Activated CD8-positive, alpha-beta T cell treated with anti-CD3 and anti-CD28 coated beads for 36 hours (primary cell): ENCODE measurements around the gene TARBP2. TPM values are rescaled to one million over a fixed set of nuclear protein-coding genes. Genes with fewer than 3 reads are reported as not detected.

Experiments
- ATAC-seq: fragments of 200-7000 bp; cut with Tn5 transposase; one replicate; pipeline ENCODE4 v1.10.0; 2021; ENCODE audit warnings: mild to moderate bottlenecking, moderate library complexity
- CTCF ChIA-PET: fragments of 350-600 bp; sonication (Branson Sonifier 250); formaldehyde crosslinking; loops from one replicate; lab custom pipeline; 2021; ENCODE audit warnings: antibody characterized with exemption; lab: Charles Lee
- POLR2A ChIA-PET: fragments of 350-600 bp; sonication (Branson Sonifier 250); formaldehyde crosslinking; loops from one replicate; lab custom pipeline; 2021; ENCODE audit warnings: antibody characterized with exemption; lab: Charles Lee
- DNase-seq: peaks from one replicate; pipeline ENCODE4 v3.0.0-alpha.2; 2020
- H3K27ac Mint-ChIP-seq: one replicate; pipeline ENCODE4 v1.8.0; 2021; ENCODE audit warnings: mild to moderate bottlenecking, mixed read lengths
- H3K27me3 Mint-ChIP-seq: one replicate; pipeline ENCODE4 v1.8.0; 2021; ENCODE audit warnings: mixed read lengths
- H3K36me3 Mint-ChIP-seq: one replicate; pipeline ENCODE4 v1.8.0; 2021; ENCODE audit warnings: low read depth, mixed read lengths
- H3K4me1 Mint-ChIP-seq: one replicate; pipeline ENCODE4 v1.8.0; 2021; ENCODE audit warnings: low read depth, mixed read lengths
- H3K4me3 Mint-ChIP-seq: one replicate; pipeline ENCODE4 v1.8.0; 2021; ENCODE audit warnings: mild to moderate bottlenecking, moderate library complexity, mixed read lengths
- H3K9me3 Mint-ChIP-seq: one replicate; pipeline ENCODE4 v1.8.0; 2021; ENCODE audit warnings: mixed read lengths
- intact Hi-C: fragments of 100-400 bp; cut with micrococcal nuclease; formaldehyde crosslinking; loops from one replicate; pipeline ENCODE4 v1.10.0; 2022
- total RNA-seq, 2 experiments: library from RNA; stranded (reverse); gene quantifications; one replicate each; pipeline ENCODE4 v1.2.3, GENCODE V29; 2021
- TF ChIP-seq, protein P1 (sequence below): fragments of 200-600 bp; IDR thresholded peaks from one replicate; pipeline ENCODE4 v1.8.0; 2022; ENCODE audit warnings: antibody characterized with exemption, mild to moderate bottlenecking

TARBP2 gene
- total RNA-seq, 2 experiments from 2014 or later = 32.0 to 33.3 TPM

DNA sequence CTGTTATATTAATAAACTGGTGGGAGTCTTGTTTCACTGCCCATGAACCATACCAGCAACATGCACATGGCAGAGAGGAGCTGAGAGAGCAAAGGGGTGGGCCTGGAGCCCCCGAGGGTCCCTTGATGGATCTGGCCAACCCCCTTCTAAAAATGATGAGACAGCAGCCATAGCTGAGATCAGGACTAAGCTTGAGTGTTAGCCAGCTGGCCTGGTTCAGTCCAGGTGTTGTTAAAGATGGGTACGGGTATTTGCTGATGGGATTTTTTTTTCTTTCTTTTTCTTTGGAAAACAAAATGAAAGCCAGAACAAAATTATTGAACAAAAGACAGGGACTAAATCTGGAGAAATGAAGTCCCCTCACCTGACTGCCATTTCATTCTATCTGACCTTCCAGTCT lies 33.2 kb upstream of the TARBP2 start:
- Mint-ChIP-seq H3K4me3 (no peak overlapping the region), H3K4me1 (peaks cover 43% of the 10 kb centered on the region), H3K9me3 (no peaks in the 10 kb centered on the region), H3K27ac (peak overlapping the region; percentile 50), H3K36me3 (peaks cover 82% of the 10 kb centered on the region), H3K27me3 (no peaks in the 10 kb centered on the region)
- no peak for DNase-seq
- ChIA-PET CTCF (interaction anchor here (1.1 to 1.3 kb wide), 2 partner anchors 12 to 15 kb away, joined by 3 read pairs; no protein-coding TSS in a partner anchor), POLR2A (interaction anchor here (43.3 to 54.1 kb wide), 2 partner anchors 0 to 19 kb away, joined by 1494 read pairs; partner anchors contain the start of genes MAP3K12, NPFF, PCBP2 and TARBP2)
- no peak for ATAC-seq
- TF ChIP-seq, protein P1, sequence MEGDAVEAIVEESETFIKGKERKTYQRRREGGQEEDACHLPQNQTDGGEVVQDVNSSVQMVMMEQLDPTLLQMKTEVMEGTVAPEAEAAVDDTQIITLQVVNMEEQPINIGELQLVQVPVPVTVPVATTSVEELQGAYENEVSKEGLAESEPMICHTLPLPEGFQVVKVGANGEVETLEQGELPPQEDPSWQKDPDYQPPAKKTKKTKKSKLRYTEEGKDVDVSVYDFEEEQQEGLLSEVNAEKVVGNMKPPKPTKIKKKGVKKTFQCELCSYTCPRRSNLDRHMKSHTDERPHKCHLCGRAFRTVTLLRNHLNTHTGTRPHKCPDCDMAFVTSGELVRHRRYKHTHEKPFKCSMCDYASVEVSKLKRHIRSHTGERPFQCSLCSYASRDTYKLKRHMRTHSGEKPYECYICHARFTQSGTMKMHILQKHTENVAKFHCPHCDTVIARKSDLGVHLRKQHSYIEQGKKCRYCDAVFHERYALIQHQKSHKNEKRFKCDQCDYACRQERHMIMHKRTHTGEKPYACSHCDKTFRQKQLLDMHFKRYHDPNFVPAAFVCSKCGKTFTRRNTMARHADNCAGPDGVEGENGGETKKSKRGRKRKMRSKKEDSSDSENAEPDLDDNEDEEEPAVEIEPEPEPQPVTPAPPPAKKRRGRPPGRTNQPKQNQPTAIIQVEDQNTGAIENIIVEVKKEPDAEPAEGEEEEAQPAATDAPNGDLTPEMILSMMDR = no peak
- intact Hi-C loops = no loop called here

DNA sequence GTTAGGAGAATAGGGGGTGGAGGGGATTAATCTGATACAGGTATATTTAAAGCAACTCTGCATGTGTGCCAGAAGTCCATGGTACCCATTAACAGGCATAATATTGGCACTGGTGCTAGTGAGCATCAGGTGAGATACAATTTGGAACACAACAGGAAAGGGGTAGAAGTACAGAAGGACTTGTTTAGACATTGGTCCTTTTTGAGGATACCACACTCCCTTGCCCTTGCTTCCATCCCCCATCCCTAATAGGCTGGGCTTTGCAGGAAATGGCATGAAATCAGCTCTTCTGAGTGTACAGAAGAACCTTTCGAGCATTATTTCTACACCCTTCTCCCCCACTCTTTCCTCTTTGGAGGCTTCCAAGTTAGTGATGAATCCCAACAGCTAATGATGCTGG lies 32.8 kb upstream of the TARBP2 start:
- DNase-seq = no peak
- ChIA-PET POLR2A (interaction anchor here (43.3 to 54.1 kb wide), 2 partner anchors 1 to 19 kb away, joined by 1494 read pairs; partner anchors contain the start of genes MAP3K12, NPFF, PCBP2 and TARBP2), CTCF (interaction anchor here (1.1 to 1.3 kb wide), 2 partner anchors 13 to 15 kb away, joined by 3 read pairs; no protein-coding TSS in a partner anchor)
- no peaks in the 10 kb centered on the region for H3K9me3 Mint-ChIP-seq
- peaks cover 80% of the 10 kb centered on the region for H3K36me3 Mint-ChIP-seq
- peak overlapping the region; percentile 53 for H3K27ac Mint-ChIP-seq
- ATAC-seq = no peak
- H3K27me3 Mint-ChIP-seq = no peaks in the 10 kb centered on the region
- TF ChIP-seq, protein P1 = no peak
- intact Hi-C loops = no loop called here
- H3K4me3 Mint-ChIP-seq = no peak overlapping the region
- peaks cover 40% of the 10 kb centered on the region for H3K4me1 Mint-ChIP-seq

DNA sequence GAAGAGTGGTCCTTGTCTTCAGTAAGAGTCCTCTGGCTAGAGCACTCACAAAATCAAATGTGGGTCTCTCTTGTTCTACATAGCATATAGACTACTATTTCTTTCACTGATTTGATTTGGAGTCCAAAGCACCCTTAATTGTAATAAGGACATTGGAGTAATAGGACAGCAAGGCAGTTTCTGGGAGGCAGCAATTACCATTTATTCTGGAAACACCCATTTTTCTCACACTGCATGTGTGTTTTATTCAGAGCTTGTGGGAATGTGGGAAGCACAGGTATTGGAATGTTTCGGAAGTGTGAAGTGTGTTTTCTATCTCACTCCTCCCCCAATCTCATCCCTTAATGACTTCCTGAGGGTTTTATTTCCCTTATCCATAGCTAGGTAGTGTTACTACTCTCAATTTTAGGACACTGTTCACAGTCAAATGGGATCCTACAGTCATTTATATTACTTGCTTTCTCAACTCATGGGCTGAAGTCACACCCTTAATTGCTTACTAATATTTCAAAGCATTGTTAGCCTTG lies 29.0 kb upstream of the TARBP2 start:
- H3K36me3 Mint-ChIP-seq = peaks cover 82% of the 10 kb centered on the region
- intact Hi-C loops = loop anchor here (5.0 kb wide), 1 partner anchor 35 kb away; the partner anchor contains the start of gene NPFF
- TF ChIP-seq, protein P1 = no peak
- no peaks in the 10 kb centered on the region for H3K9me3 Mint-ChIP-seq
- H3K27ac Mint-ChIP-seq = peak overlapping the region; percentile 76
- ChIA-PET POLR2A (interaction anchor here (1.0 to 54.1 kb wide), 3 partner anchors 5 to 205 kb away, joined by 4 to 1494 read pairs (median 1494); partner anchors contain the start of genes MAP3K12, NPFF, PCBP2 and TARBP2), CTCF (interaction anchor here (1.1 to 7.7 kb wide), 3 partner anchors 9 to 37 kb away, joined by 3 to 66 read pairs (median 6); partner anchors contain the start of gene NPFF)
- no peaks in the 10 kb centered on the region for H3K27me3 Mint-ChIP-seq
- H3K4me1 Mint-ChIP-seq = peaks cover 58% of the 10 kb centered on the region
- DNase-seq = no peak
- ATAC-seq = no peak
- H3K4me3 Mint-ChIP-seq = no peak overlapping the region

DNA sequence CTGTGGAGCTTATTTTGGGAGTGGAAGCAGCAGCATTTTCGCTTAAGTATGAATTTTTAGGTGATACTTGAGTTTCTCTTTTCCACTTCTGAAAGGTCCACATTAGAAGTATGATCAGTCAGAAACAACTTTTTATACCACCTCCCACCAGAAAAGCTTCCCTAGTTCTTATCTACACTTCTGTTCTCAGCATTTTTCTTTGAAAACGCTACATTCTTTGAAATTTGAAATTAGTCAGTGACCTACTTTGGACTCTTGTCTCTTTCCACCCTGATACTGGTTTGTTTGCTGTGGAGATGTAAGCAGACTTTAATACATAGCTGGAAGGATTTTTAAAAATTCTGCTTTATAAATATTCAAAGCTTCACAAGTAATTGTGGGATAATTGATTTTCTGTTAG lies 27.0 kb upstream of the TARBP2 start:
- peaks cover 74% of the 10 kb centered on the region for H3K36me3 Mint-ChIP-seq
- DNase-seq = no peak
- peaks cover 61% of the 10 kb centered on the region for H3K4me1 Mint-ChIP-seq
- no peaks in the 10 kb centered on the region for H3K27me3 Mint-ChIP-seq
- peak overlapping the region; percentile 92 for H3K27ac Mint-ChIP-seq
- intact Hi-C loops = loop anchor here (5.0 kb wide), 1 partner anchor 33 kb away; the partner anchor contains the start of gene NPFF
- H3K9me3 Mint-ChIP-seq = no peaks in the 10 kb centered on the region
- ChIA-PET CTCF (interaction anchor here (0.7 to 7.7 kb wide), 10 partner anchors 8 to 448 kb away, joined by 3 to 66 read pairs (median 4); partner anchors contain the start of gene NPFF), POLR2A (interaction anchor here (0.9 to 54.1 kb wide), 4 partner anchors 6 to 108 kb away, joined by 3 to 1494 read pairs (median 749); partner anchors contain the start of genes MAP3K12, NPFF, PCBP2 and TARBP2)
- ATAC-seq = no peak
- TF ChIP-seq, protein P1 = no peak
- peak overlapping the region; percentile 32 for H3K4me3 Mint-ChIP-seq
